Type B pancreatic cell (in vitro differentiated cells): ENCODE measurements around the gene TGFBI. TPM values are rescaled to one million over a fixed set of nuclear protein-coding genes. Genes with fewer than 3 reads are reported as not detected.

ENCODE experiments used
- DNase-seq: peaks from one replicate; pipeline ENCODE4 v3.0.0; 2021; ENCODE audit warnings: mixed read lengths; ENCODE audit not compliant: unreplicated experiment; ENCODE audit errors: extremely low spot score
- H3K27ac Mint-ChIP-seq: 2 replicates; pipeline ENCODE4 v1.8.0; 2021; ENCODE audit warnings: mild to moderate bottlenecking, mixed read lengths
- H3K27me3 Mint-ChIP-seq: 2 replicates; pipeline ENCODE4 v1.8.0; 2021; ENCODE audit warnings: mixed read lengths
- H3K36me3 Mint-ChIP-seq: 2 replicates; pipeline ENCODE4 v1.8.0; 2021; ENCODE audit warnings: mixed read lengths
- H3K4me1 Mint-ChIP-seq: one replicate; pipeline ENCODE4 v1.8.0; 2021; ENCODE audit warnings: mixed read lengths; ENCODE audit not compliant: unreplicated experiment
- H3K4me3 Mint-ChIP-seq: 2 replicates; pipeline ENCODE4 v1.8.0; 2021; ENCODE audit warnings: mild to moderate bottlenecking, mixed read lengths
- H3K9me3 Mint-ChIP-seq: 2 replicates; pipeline ENCODE4 v1.8.0; 2021; ENCODE audit warnings: mixed read lengths
- CTCF ChIP-seq: fragments of 200-600 bp; sonication (generic); conservative IDR thresholded peaks from 2 replicates; pipeline ENCODE4 v1.5.0; 2021; ENCODE audit warnings: antibody characterized with exemption, mild to moderate bottlenecking
- total RNA-seq: library from RNA; stranded (reverse); gene quantifications from 2 replicates; pipeline ENCODE4 v1.2.1, GENCODE V29; 2021; ENCODE audit warnings: low replicate concordance

TGFBI gene
- total RNA-seq, 1 donor from 2014 or later, result 302 TPM

DNA sequence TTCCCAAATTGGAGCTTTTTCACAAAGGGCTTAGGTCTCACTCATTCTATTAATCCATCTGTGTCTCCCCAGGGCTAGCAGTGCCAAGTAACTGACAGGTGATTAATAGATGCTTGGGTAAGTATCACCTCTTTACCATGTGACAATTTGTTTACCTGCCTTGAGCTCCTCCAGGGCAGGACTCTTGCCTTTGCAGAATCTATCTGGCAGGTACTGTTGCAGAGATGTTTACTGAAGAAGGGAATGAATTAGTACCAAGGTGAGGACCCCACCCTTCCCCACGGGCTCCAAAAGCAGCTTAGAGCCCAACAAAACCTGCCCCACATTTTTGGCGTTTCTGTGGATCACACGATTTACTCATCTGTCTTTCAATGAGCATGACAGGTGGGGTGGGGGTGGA is 698 bp upstream of the TGFBI start:
- Mint-ChIP-seq H3K4me1 (peaks cover 43% of the 10 kb centered on the region), H3K4me3 (peak overlapping the region; percentile 44)
- DNase-seq, result no peak

DNA sequence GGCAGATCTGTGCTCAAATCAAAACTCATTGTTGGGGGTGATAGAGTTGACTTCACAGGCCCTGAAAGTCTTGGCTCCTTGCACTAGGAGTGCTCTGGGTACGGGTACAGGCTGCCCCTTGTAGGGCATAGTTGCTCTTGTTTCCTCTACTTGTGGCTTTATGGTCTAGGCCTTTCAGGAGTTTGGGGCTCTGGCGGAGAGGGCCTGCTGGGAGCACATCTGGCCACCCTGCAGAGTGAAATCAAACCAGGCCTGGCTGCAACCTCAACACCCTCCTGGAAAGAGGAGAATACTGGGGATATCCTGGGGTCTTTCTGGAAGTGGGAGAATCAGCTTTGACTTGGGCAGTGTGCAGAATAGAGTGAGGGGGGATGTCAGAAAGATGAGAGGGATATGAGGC is 1.5 kb downstream of the TGFBI start:
- Mint-ChIP-seq H3K27me3 (peaks cover 77% of the 10 kb centered on the region), H3K4me1 (peaks cover 43% of the 10 kb centered on the region), H3K9me3 (no peaks in the 10 kb centered on the region), H3K27ac (no peak overlapping the region), H3K36me3 (peaks cover 12% of the 10 kb centered on the region), H3K4me3 (peak overlapping the region; percentile 81)
- TF ChIP-seq CTCF, result no peak
- DNase-seq, result no peak

More for the DNA sequence above, 698 bp upstream of the TGFBI start:
- peaks cover 82% of the 10 kb centered on the region for H3K27me3 Mint-ChIP-seq
- no peak for TF ChIP-seq CTCF
- H3K9me3 Mint-ChIP-seq, result peaks cover 4% of the 10 kb centered on the region
- peaks cover 3% of the 10 kb centered on the region for H3K36me3 Mint-ChIP-seq
- peak overlapping the region; percentile 7 for H3K27ac Mint-ChIP-seq

- Mint-ChIP-seq H3K4me1 (peaks cover 43% of the 10 kb centered on the region), H3K27ac (no peak overlapping the region), H3K36me3 (peaks cover 15% of the 10 kb centered on the region), H3K9me3 (no peaks in the 10 kb centered on the region), H3K4me3 (peak overlapping the region; percentile 81), H3K27me3 (peaks cover 72% of the 10 kb centered on the region)
- TF ChIP-seq CTCF, result no peak
- no peak for DNase-seq
Measured at GRCh38 chr5:136030956-136031611, 2.3 kb downstream of the TGFBI start.

DNA sequence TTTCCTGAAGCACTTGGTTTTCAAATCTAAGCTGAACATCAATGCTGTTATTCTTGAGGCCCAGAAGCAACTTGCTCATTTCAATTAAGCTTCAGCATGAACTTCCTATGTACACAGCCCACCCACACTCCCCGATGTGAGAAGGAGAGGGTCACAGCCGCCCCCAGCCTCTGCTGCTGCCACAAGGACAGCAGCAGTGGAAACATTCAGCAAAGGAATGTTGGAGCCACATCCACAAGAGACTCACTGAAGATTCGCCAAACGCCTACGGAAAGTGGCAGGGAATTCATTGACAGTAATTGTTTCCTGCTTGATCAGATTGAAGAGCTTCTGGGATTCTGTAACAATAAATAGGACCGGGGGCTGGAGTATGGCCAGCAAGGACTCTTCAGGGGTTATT is 2.9 kb downstream of the TGFBI start:
- peaks cover 71% of the 10 kb centered on the region for H3K27me3 Mint-ChIP-seq
- no peak for DNase-seq
- peaks cover 47% of the 10 kb centered on the region for H3K4me1 Mint-ChIP-seq
- no peak for TF ChIP-seq CTCF
- no peaks in the 10 kb centered on the region for H3K9me3 Mint-ChIP-seq
- H3K36me3 Mint-ChIP-seq, result peaks cover 19% of the 10 kb centered on the region
- peak overlapping the region; percentile 81 for H3K4me3 Mint-ChIP-seq
- no peak overlapping the region for H3K27ac Mint-ChIP-seq

GRCh38 chr5:136032564-136032963 is 3.8 kb downstream of the TGFBI start:
- H3K9me3 Mint-ChIP-seq, result no peaks in the 10 kb centered on the region
- no peak overlapping the region for H3K4me3 Mint-ChIP-seq
- DNase-seq, result no peak
- peaks cover 22% of the 10 kb centered on the region for H3K36me3 Mint-ChIP-seq
- no peak overlapping the region for H3K27ac Mint-ChIP-seq
- H3K4me1 Mint-ChIP-seq, result peaks cover 45% of the 10 kb centered on the region
- TF ChIP-seq CTCF, result no peak
- peaks cover 63% of the 10 kb centered on the region for H3K27me3 Mint-ChIP-seq
